IMR-90 (cell line): ENCODE measurements around the gene MTTP. TPM values are rescaled to one million over a fixed set of nuclear protein-coding genes. Genes with fewer than 3 reads are reported as not detected.

Experiments used
- ATAC-seq: fragments of 200-7000 bp; cut with Tn5 transposase; 2 replicates; pipeline ENCODE4 v1.9.1; 2020; ENCODE audit warnings: low read depth, mild to moderate bottlenecking, moderate library complexity
- BruUV-seq: library from RNA; stranded (reverse); fragments of 400-500 nt; replicated peaks from 2 replicates; lab custom pipeline; 2021; lab: Mats Ljungman, UMichigan
- CTCF ChIA-PET: fragments of 300-600 bp; formaldehyde crosslinking; extraction: SDS; loops from one replicate; lab custom pipeline; 2021; ENCODE audit warnings: antibody characterized with exemption; lab: Yijun Ruan, JAX
- POLR2A ChIA-PET: fragments of 300-600 bp; sonication (Branson Sonifier 250); formaldehyde crosslinking; loops from one replicate; lab custom pipeline; 2022; ENCODE audit warnings: antibody characterized with exemption; ENCODE audit not compliant: unreplicated experiment; lab: Charles Lee
- DNase-seq: peaks from one replicate; pipeline ENCODE4 v3.0.0; 2013
- H2AFZ ChIP-seq: replicated peaks from 2 replicates; pipeline ENCODE3; 2013; ENCODE audit warnings: low read length, mild to moderate bottlenecking; ENCODE audit not compliant: poor library complexity
- H2AK5ac ChIP-seq: 2 replicates; pipeline ENCODE4 v1.6.1; 2013; ENCODE audit warnings: low read depth, low read length, inconsistent platforms
- H2AK9ac ChIP-seq: replicated peaks from 2 replicates; pipeline ENCODE3; 2013; ENCODE audit warnings: mild to moderate bottlenecking, low read depth, low read length, moderate library complexity; ENCODE audit not compliant: poor library complexity
- H2BK120ac ChIP-seq: 2 replicates; pipeline ENCODE4 v1.6.1; 2013; ENCODE audit warnings: low read depth, low read length, inconsistent platforms
- H2BK15ac ChIP-seq: 3 replicates; pipeline ENCODE4 v1.6.1; 2013; ENCODE audit warnings: low read depth, low read length, inconsistent platforms
- H2BK20ac ChIP-seq: 2 replicates; pipeline ENCODE4 v1.6.1; 2013; ENCODE audit warnings: low read depth, mild to moderate bottlenecking, inconsistent platforms, low read length, moderate library complexity
- H2BK5ac ChIP-seq: 2 replicates; pipeline ENCODE4 v1.6.1; 2013; ENCODE audit warnings: mild to moderate bottlenecking, low read depth, low read length, inconsistent platforms; ENCODE audit not compliant: poor library complexity, severe bottlenecking
- H3K14ac ChIP-seq: replicated peaks from 2 replicates; pipeline ENCODE4 v1.6.1; 2013; ENCODE audit warnings: low read depth, low read length, inconsistent platforms
- H3K18ac ChIP-seq: 2 replicates; pipeline ENCODE4 v1.6.1; 2013; ENCODE audit warnings: low read depth, low read length, control low read depth
- H3K23ac ChIP-seq: 2 replicates; pipeline ENCODE4 v1.6.1; 2013; ENCODE audit warnings: low read depth, low read length, inconsistent platforms
- H3K27ac ChIP-seq: 2 replicates; pipeline ENCODE4 v1.5.1; 2013; ENCODE audit warnings: mild to moderate bottlenecking, control low read depth, low read length; ENCODE audit not compliant: insufficient read depth
- H3K27me3 ChIP-seq: 2 replicates; pipeline ENCODE4 v1.6.1; 2013; ENCODE audit warnings: low read length; ENCODE audit not compliant: control insufficient read depth, insufficient read depth
- H3K36me3 ChIP-seq: 2 replicates; pipeline ENCODE4 v1.6.1; 2013; ENCODE audit warnings: low read length, mixed read lengths; ENCODE audit not compliant: control insufficient read depth, insufficient read depth
- H3K4ac ChIP-seq: 2 replicates; pipeline ENCODE4 v1.6.1; 2013; ENCODE audit warnings: low read depth, low read length, inconsistent platforms
- H3K4me1 ChIP-seq: 2 replicates; pipeline ENCODE4 v1.6.1; 2013; ENCODE audit warnings: low read length, mixed read lengths; ENCODE audit not compliant: control insufficient read depth, insufficient read depth
- H3K4me2 ChIP-seq: 2 replicates; pipeline ENCODE4 v1.6.1; 2013; ENCODE audit warnings: low read depth, mild to moderate bottlenecking, control low read depth, low read length, moderate library complexity
- H3K4me3 ChIP-seq: 2 replicates; pipeline ENCODE4 v1.5.1; 2013; ENCODE audit warnings: low read depth, mild to moderate bottlenecking, control low read depth, low read length, moderate library complexity; ENCODE audit not compliant: insufficient read depth
- H3K56ac ChIP-seq: 2 replicates; pipeline ENCODE4 v1.6.1; 2013; ENCODE audit warnings: low read length, inconsistent platforms; ENCODE audit not compliant: insufficient read depth; ENCODE audit errors: extremely low read depth
- H3K79me1 ChIP-seq, 2 experiments: 2 replicates each; pipeline ENCODE4 v1.6.1; 2013; ENCODE audit warnings: low read length in 2 of 2, inconsistent platforms in 1 of 2, low read depth in 1 of 2
- H3K9ac ChIP-seq: 2 replicates; pipeline ENCODE4 v1.6.1; 2013; ENCODE audit warnings: low read depth, low read length, control low read depth
- H3K9me1 ChIP-seq: 2 replicates; pipeline ENCODE4 v1.6.1; 2013; ENCODE audit warnings: low read length, inconsistent platforms; ENCODE audit not compliant: insufficient read depth
- H3K9me3 ChIP-seq: 2 replicates; pipeline ENCODE4 v1.6.1; 2013; ENCODE audit warnings: low read length; ENCODE audit not compliant: control insufficient read depth, insufficient read depth
- H4K20me1 ChIP-seq: 2 replicates; pipeline ENCODE4 v1.6.1; 2013; ENCODE audit warnings: low read length, inconsistent platforms; ENCODE audit not compliant: insufficient read depth
- H4K5ac ChIP-seq: 2 replicates; pipeline ENCODE4 v1.6.1; 2013; ENCODE audit warnings: mild to moderate bottlenecking, low read depth, low read length, control low read depth
- H4K8ac ChIP-seq, 2 experiments: 2 replicates each; pipeline ENCODE4 v1.6.1; 2013; ENCODE audit warnings: low read depth in 2 of 2, low read length in 2 of 2, control low read depth in 1 of 2, inconsistent platforms in 1 of 2
- H4K91ac ChIP-seq: 2 replicates; pipeline ENCODE4 v1.6.1; 2013; ENCODE audit warnings: low read depth, low read length, inconsistent platforms; ENCODE audit not compliant: insufficient read depth
- MAFK ChIP-seq: IDR thresholded peaks from 2 replicates; pipeline ENCODE4 v1.6.1; 2012; ENCODE audit warnings: low read depth, low read length, improper control_type of control experiment
- NFE2L2 ChIP-seq: fragments of 150-350 bp; IDR thresholded peaks from 2 replicates; pipeline ENCODE4 v1.6.1; 2016; ENCODE audit warnings: low read depth, mild to moderate bottlenecking, low read length
- POLR2A ChIP-seq: IDR thresholded peaks from 2 replicates; pipeline ENCODE4 v1.6.1; 2012; ENCODE audit warnings: mild to moderate bottlenecking, low read depth, low read length
- RFX5 ChIP-seq: IDR thresholded peaks from 2 replicates; pipeline ENCODE4 v1.8.0; 2012; ENCODE audit warnings: low read depth, mild to moderate bottlenecking, low read length, moderate library complexity
- WGBS, 2 experiments: methylation state at CpG; one replicate each; pipeline versions ENCODE4 v1.1.5 to v1.1.7; 2013; ENCODE audit warnings: missing lambda C conversion rate in 2 of 2; ENCODE audit not compliant: insufficient read length in 1 of 2; ENCODE audit errors: extremely low coverage in 2 of 2; 5-methylcytosine and 5-hydroxymethylcytosine counted together
- dilution Hi-C: fragments of 300-500 bp; cut with HindIII; formaldehyde crosslinking; loops from one replicate; pipeline ENCODE4 v1.14.3; 2018; ENCODE audit warnings: low sequenced_read_pairs; ENCODE audit not compliant: unreplicated experiment
- in situ Hi-C: fragments of 300-500 bp; cut with MboI; formaldehyde crosslinking; loops from 3 replicates; pipeline ENCODE4 v1.14.3; 2019; ENCODE audit warnings: low sequenced_read_pairs, inconsistent platforms, mixed read lengths
- intact Hi-C: fragments of 100-400 bp; cut with micrococcal nuclease; formaldehyde crosslinking; loops from 2 replicates; pipeline ENCODE4 v1.10.0; 2022
- polyA plus RNA-seq, 3 experiments: library from polyadenylated mRNA; depleted of rRNA; stranded (reverse); fragments of >200 nt; gene quantifications; 2 replicates each; pipeline ENCODE4 v1.2.3, GENCODE V29; 2012; ENCODE audit warnings: low replicate concordance in 1 of 3
- total RNA-seq: library from RNA; depleted of rRNA; stranded (reverse); fragments of >200 nt; gene quantifications from 2 replicates; pipeline ENCODE4 v1.2.3, GENCODE V29; 2012

The MTTP gene
- total and polyA plus RNA-seq, 2 of the 4 experiments (the other 2 are of a cell fraction): under 0.01 to 0.03 TPM

- H3K18ac ChIP-seq: no peak overlapping the region
- H3K23ac ChIP-seq: no peak overlapping the region
- H4K91ac ChIP-seq: no peak overlapping the region
- no peak overlapping the region for H3K56ac ChIP-seq
- no CpG with 5 or more reads among the region's 1 CpG for WGBS, 2 experiments
- BruUV-seq: no TSS peak
- POLR2A ChIA-PET: no interaction called here
- no peak overlapping the region for H2BK15ac ChIP-seq
- no peaks in the 10 kb centered on the region for H3K36me3 ChIP-seq
- no peak overlapping the region for H4K8ac ChIP-seq
- no peaks in the 10 kb centered on the region for H4K20me1 ChIP-seq
- intact Hi-C loops (no loop called here), dilution Hi-C loops (no loop called here), in situ Hi-C loops (no loop called here)
- TF ChIP-seq RFX5 (no peak), POLR2A (no peak), MAFK (no peak), NFE2L2 (no peak)
- H3K27ac ChIP-seq: no peak overlapping the region
- no peak for ATAC-seq
- no peak overlapping the region for H3K9ac ChIP-seq
- no peak for DNase-seq
- no peaks in the 10 kb centered on the region for H3K4me1 ChIP-seq
- H2AK9ac ChIP-seq: no peak overlapping the region
- no peak overlapping the region for H2BK120ac ChIP-seq
- no peak overlapping the region for H3K4me3 ChIP-seq
- CTCF ChIA-PET: no interaction called here
- no peaks in the 10 kb centered on the region for H3K27me3 ChIP-seq
- H2AK5ac ChIP-seq: no peak overlapping the region
- no peaks in the 10 kb centered on the region for H3K9me1 ChIP-seq
- H4K5ac ChIP-seq: no peak overlapping the region
- no peak overlapping the region for H2AFZ ChIP-seq
- H3K9me3 ChIP-seq: no peaks in the 10 kb centered on the region
- H2BK20ac ChIP-seq: no peak overlapping the region
- no peak overlapping the region for H3K14ac ChIP-seq
- no peak overlapping the region for H3K4me2 ChIP-seq
- H3K79me1 ChIP-seq: no peaks in the 10 kb centered on the region
- H3K4ac ChIP-seq: no peak overlapping the region
- H2BK5ac ChIP-seq: no peak overlapping the region
Observed at GRCh38 chr4:99634742-99635360, 60.2 kb downstream of the MTTP start.
